ENCODE measurements around the gene RAVER2.
"Not testable (repeated sequence)": the region's sequence is repeated elsewhere in the genome, so short reads cannot be mapped to it uniquely, and the experiment has no call there.

Gene RAVER2

DNA sequence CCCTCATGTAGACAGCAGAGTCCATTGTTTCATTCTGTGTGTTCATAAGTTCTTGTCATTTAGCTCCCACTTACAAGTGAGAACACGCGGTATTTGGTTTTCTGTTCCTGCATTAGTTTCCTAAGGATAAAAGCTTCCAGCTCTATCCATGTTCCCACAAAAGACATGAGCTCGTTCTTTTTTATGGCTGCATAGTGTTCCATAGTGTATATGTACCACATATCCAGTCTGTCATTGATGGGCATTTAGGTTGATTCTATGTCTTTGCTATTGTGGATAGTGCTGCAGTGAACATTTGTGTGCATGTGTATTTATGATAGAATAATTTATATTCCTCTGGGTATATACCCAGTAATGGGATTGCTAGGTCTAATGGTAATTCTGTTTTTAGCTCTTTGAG is 75.7 kb downstream of the RAVER2 start:
- not testable (repeated sequence) for DNase-seq

GRCh38 chr1:64822621-64823020 is 77.7 kb downstream of the RAVER2 start:
- DNase-seq, result no peak

DNA sequence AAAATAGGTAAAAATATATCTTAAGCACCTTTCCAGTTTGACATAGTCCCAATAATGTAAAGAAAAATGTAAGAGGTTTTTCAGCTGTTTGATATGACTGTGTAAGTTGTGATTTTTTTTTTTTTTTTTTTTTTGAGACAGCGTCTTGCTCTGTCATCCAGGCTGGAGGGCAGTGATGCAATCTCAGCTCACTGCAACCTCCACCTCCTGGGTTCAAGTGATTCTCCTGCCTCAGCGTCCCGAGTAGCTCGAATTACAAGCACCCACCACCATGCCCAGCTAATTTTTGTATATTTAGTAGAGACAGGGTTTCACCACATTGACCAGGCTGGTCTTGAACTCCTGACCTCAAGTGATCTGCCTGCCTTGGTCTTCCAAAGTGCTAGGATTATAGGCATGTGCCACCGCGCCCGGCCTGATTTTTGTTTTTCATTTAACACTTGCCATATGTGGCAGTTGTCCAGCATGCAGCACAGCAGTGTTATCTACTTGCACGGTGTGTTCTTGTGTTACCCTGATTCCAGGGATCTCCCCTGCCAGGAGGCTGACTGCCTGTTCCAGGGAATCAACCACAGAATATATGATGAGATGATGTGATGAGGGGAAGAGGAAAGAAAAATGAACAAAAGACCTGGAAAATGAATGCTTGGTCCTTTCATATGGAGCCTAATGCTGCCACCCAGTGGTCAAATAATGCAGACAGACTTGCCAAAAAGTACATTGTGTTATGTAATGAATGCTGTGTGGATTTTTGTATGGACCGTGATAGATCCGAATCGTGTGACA is 79.0 kb downstream of the RAVER2 start:
- peak; percentile 33 for DNase-seq

DNA sequence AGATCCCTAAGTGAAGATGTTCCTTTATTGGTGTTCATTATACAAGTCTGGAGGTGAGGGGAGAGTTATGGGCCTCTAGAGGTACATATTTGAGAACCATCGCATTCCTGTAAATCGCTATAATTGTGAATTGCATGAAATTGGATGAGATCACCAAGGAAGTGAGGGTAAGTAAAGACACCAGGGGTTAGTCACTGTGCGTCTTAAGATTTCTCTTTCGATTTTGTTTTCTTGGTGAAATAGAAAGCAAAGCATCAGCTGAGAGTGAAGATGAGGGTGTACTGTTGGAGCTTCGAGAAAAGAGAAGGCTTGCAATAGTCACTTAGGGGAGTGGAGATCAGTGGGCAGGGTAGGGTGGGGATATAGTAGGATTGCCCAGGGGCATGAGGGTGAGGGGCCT is 82.1 kb downstream of the RAVER2 start:
- no peak for DNase-seq

DNA sequence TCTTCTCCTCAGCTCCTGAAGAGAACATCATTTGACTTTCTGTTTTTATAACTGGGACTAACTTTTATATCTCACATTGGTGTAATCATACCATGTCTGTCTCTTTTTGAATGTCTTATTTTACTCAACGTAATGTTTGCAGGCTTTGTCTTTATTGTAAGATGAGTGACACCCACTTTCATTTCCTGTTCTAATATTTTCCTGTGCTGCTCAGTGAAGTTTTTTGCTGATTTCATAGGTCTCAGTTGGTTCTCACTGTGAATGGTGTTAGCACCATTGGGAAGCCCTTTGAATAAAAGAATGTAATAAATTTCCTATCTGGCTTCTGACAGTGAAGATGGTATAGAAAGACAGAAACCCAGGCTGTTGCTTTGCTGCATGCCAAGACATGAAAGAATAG is 84.0 kb downstream of the RAVER2 start:
- DNase-seq, result no peak

DNA sequence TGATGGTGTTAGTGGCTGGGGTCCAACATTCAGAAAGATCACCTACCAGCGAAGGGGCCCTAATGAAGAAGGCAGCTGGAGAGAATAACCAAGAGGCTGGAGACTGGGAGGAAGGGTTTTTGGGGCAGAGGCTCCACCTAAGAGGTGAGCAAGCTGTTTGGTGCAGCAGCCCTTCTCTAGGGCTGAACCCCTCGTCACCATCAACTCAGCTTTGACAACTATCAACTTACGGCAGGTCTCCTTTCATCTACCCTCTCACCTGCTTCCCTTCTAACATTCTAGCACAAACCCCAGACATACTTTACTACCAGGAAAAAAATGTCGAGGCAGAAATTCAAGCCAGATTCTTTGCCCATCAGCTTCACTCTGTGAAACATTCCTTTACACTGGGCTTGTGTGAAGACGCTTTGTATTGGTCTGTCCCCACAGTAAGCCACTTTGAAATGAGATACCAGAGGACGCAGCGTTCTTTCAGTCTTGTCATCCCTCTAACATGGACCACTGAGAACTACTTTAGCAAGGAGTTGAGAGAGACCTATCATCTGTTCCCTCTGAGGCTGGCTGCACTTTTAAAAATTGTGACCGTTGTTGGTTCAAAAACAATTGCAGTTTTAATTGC is 84.6 kb downstream of the RAVER2 start:
- DNase-seq, result no peak

- DNase-seq, result no peak
Observed at GRCh38 chr1:64830030-64830651, 85.3 kb downstream of the RAVER2 start.

- DNase-seq, result no peak
Observed at GRCh38 chr1:64834734-64835133, 89.9 kb downstream of the RAVER2 start.

DNA sequence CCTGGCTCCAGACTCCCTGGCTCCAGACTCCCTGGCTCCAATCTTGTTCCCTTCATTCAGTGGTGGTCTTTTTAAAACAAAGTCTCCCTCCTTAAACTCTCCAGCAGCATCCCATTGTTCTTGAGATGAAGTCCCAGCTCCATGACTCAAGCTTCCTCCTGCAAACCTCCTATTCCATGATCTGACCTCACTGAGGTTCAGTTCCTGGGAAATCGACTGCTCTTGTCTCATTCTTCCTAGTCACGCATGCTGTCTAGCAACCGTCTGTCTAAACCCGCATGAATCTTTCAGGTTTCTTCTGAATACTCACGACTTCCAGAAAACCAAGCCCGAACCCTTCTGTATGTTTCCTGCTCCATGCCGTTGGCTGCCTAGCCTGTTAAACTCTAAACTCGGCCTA is 91.9 kb downstream of the RAVER2 start:
- DNase-seq, result no peak

DNA sequence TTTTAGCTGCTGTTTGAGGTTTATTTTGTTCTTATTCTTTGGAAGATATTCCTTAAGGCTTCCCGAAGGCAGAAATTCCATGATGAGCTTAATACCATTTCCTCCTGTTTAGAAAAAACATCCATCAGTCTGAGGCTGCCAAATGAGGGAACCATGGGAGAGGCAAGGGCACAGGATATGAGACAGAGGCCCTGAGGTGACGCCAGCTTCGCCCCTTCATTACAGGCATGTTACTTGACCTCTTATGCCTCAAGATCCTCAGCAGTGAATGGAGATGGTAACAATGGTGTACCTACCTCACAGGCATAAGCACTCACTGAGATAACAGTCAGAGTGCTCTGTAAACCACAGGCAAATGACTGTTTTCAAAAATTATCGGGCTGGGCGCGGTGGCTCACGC is 93.6 kb downstream of the RAVER2 start:
- no peak for DNase-seq

DNA sequence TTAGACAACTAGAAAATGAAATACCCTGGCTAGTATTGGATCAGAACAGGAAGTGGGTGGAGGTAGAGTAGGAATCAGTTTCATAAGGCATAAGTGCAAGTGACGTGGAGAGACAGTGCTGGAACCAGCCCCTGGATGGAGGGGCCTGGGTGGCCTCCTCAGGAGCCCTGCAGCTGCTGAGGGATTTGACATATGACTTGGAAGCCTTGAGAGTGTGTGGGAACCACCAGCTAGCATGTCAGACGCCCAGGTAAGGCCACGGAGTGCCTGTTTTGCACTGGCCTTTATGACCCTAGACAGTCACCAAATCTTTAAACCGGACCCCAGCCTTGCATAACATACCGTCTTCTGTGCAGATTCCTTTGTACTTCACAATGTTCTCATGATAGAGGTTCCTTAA is 94.4 kb downstream of the RAVER2 start:
- no peak for DNase-seq

GRCh38 chr1:64839732-64840405 is 95.0 kb downstream of the RAVER2 start:
- no peak for DNase-seq

- DNase-seq, result no peak
Observed at GRCh38 chr1:64841330-64842065, 96.6 kb downstream of the RAVER2 start.

- no peak for DNase-seq
Observed at GRCh38 chr1:64842224-64842623, 97.3 kb downstream of the RAVER2 start.

GRCh38 chr1:64843675-64844074 is 98.8 kb downstream of the RAVER2 start:
- DNase-seq, result no peak

GRCh38 chr1:64844175-64844574 is 99.3 kb downstream of the RAVER2 start:
- DNase-seq, result no peak

GRCh38 chr1:64844609-64845008 is 99.7 kb downstream of the RAVER2 start:
- no peak for DNase-seq

GRCh38 chr1:64845831-64846425 is 101.1 kb downstream of the RAVER2 start:
- DNase-seq, result no peak

DNA sequence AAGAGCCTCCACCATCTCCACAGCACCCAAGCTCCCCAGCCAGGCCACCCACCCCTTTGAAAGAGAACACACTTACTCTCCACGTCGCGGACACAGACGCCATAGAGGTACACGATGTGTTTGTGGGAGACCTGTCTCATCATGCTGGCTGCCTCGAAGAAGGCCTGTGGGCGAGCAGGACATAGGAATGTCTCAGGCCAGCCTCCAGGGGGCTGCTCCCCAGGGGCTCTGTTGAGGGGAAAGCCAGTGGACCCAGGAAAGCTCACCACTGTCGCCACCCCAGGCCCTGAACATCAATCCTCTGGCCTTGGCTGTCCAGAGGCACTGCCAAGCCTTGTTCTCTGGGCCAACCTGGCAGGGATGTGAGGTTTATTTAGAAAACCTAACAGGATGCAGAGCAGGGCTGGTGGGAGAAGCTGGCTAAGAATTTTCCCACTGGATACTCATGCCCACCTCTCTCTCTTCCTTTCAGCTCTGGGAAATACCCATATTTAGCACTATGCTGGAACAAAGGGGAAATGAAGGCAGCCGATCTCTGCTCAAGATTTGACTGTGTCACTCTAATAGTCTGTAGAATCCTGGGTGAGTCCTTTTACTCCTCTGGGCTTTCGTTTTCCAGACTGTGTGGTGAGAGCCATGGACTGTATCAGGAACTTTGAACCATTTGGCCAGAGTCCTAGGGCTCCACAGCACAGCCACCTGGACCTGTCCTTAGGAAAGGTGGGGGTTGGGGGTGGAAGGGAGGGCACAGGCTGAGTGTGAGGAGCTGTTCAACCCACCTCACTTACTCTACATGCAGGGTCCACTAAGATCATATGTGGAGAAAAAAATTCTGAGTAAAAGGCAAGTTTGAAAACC is 101.9 kb downstream of the RAVER2 start:
- DNase-seq, result no peak

DNA sequence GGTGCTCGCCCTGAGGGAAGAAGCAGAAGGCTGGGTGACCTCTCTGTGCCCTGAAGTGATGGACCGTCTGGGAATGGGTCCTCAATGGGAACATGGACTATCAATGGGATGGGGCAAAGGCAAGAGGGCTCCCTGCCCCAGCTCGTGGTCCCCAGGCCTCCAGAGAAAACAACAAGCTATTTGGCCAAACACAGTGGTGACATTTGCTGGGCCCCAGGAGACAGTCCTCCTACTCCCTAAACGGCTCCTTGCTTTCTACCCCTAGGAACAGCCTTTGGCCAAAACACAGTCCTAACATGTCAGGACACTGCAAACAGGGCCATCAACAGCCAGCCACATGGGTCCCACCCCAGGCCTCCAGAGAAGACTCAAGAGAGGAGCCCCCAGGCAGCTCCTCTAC is 102.8 kb downstream of the RAVER2 start:
- no peak for DNase-seq

GRCh38 chr1:64848136-64848535 is 103.3 kb downstream of the RAVER2 start:
- no peak for DNase-seq

GRCh38 chr1:64848803-64849202 is 103.9 kb downstream of the RAVER2 start:
- DNase-seq, result no peak
